Psoas muscle (tissue), 8 donors: ENCODE data around the gene NTNG1. TPM values are rescaled to one million over a fixed set of nuclear protein-coding genes. Genes with fewer than 3 reads are reported as not detected.

Source experiments
- ATAC-seq, 4 donors: fragments of 200-7000 bp; cut with Tn5 transposase; one replicate each; pipeline ENCODE4 v1.9.1; 2020; ENCODE audit warnings: moderate library complexity in 3 of 4, mild to moderate bottlenecking in 2 of 4
- DNase-seq, 2 donors: peaks; one replicate each; pipeline ENCODE4 v3.0.0-alpha.2; 2020
- H3K27ac ChIP-seq: fragments of 200-600 bp; one replicate; pipeline ENCODE4 v1.8.0; 2022
- H3K27me3 ChIP-seq, 3 donors: fragments of 200-600 bp in 1 of 3; one replicate each; pipeline versions ENCODE4 v1.6.1 to v1.8.0; 2013 to 2022; ENCODE audit warnings: low read length in 2 of 3, mild to moderate bottlenecking in 2 of 3, moderate library complexity in 1 of 3; ENCODE audit not compliant: insufficient read depth in 3 of 3
- H3K36me3 ChIP-seq, 2 donors: fragments of 200-600 bp in 1 of 2; one replicate each; pipeline versions ENCODE4 v1.6.1 to v1.8.0; 2013 to 2022; ENCODE audit warnings: low read depth in 1 of 2, mild to moderate bottlenecking in 1 of 2, moderate library complexity in 1 of 2; ENCODE audit not compliant: insufficient read depth in 1 of 2
- H3K4me1 ChIP-seq: fragments of 200-600 bp; one replicate; pipeline ENCODE4 v1.8.0; 2022
- H3K4me3 ChIP-seq: fragments of 200-600 bp; one replicate; pipeline ENCODE4 v1.8.0; 2022; ENCODE audit warnings: mild to moderate bottlenecking
- H3K9me3 ChIP-seq: fragments of 200-600 bp; one replicate; pipeline ENCODE4 v1.8.0; 2022
- WGBS, 3 donors: extraction: QIAGEN DNeasy Blood & Tissue Kit; methylation state at CpG; one replicate each; pipeline versions ENCODE4 v1.1.6 to v1.1.7; 2013; 5-methylcytosine and 5-hydroxymethylcytosine counted together
- intact Hi-C, 2 donors: fragments of 100-400 bp; cut with DNase I; formaldehyde crosslinking; loops; one replicate each; pipeline versions ENCODE4 v1.11.0 to v1.14.2; 2022
- polyA plus RNA-seq, 3 donors: library from polyadenylated mRNA; stranded (reverse); fragments of 200-250 nt; gene quantifications; one replicate each; pipeline ENCODE4 v1.2.3, GENCODE V29; 2013
- total RNA-seq, 4 donors: library from RNA; stranded (reverse); fragmentation: NEBNext Ultra II Directional in 2 of 4; extraction: Animal tissue kit (Norgen Biotek cat#: 25700) in 2 of 4; gene quantifications; one replicate each; pipeline versions ENCODE4 v1.2.1 to v1.2.4, GENCODE V29; 2021 to 2023
- TF ChIP-seq, protein P1 (sequence below): fragments of 200-600 bp; IDR thresholded peaks from one replicate; pipeline ENCODE4 v1.8.0; 2022; ENCODE audit warnings: antibody characterized with exemption
- donor health status: healthy with polysubstance abuse.
- donor health status: DM: no; HTN: no; CAD: no; lungs with moderate emphysema.
- donor health status: Bipolar disorder and iron deficiency.
- donor health status: healthy.
- donor health status: DM: yes; HTN: yes; CAD: no.
- donor health status: DM: no; HTN: no; CAD: no.
- donor health status: DM: no; HTN: no; CAD: no.
- donor health status: DM: yes; HTN: yes; CAD: no.

Gene NTNG1
- total and polyA plus RNA-seq, 7 donors, result 0.01 to 0.34 (median 0.27) TPM; not detected in 4

- Histone ChIP-seq H3K9me3 (no peaks in the 10 kb centered on the region), H3K36me3 (no peaks in the 10 kb centered on the region), H3K4me1 (no peaks in the 10 kb centered on the region), H3K27ac (no peak overlapping the region), H3K4me3 (no peak overlapping the region), H3K27me3 (no peaks in the 10 kb centered on the region)
- 61 to 69% (median 63%) methylated on average over 8 of the region's 8 CpGs for WGBS, 3 donors
- TF ChIP-seq, protein P1, sequence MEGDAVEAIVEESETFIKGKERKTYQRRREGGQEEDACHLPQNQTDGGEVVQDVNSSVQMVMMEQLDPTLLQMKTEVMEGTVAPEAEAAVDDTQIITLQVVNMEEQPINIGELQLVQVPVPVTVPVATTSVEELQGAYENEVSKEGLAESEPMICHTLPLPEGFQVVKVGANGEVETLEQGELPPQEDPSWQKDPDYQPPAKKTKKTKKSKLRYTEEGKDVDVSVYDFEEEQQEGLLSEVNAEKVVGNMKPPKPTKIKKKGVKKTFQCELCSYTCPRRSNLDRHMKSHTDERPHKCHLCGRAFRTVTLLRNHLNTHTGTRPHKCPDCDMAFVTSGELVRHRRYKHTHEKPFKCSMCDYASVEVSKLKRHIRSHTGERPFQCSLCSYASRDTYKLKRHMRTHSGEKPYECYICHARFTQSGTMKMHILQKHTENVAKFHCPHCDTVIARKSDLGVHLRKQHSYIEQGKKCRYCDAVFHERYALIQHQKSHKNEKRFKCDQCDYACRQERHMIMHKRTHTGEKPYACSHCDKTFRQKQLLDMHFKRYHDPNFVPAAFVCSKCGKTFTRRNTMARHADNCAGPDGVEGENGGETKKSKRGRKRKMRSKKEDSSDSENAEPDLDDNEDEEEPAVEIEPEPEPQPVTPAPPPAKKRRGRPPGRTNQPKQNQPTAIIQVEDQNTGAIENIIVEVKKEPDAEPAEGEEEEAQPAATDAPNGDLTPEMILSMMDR, result no peak
- ATAC-seq, result no peak
- intact Hi-C loops, result no loop called here
- no peak for DNase-seq
Measured at GRCh38 chr1:107246775-107247345, 106.0 kb downstream of the NTNG1 start.

- intact Hi-C loops, result no loop called here
- ATAC-seq (no peak), DNase-seq (no peak)
- TF ChIP-seq, protein P1, result no peak
- H3K9me3 ChIP-seq, result no peaks in the 10 kb centered on the region
- H3K27me3 ChIP-seq, result no peaks in the 10 kb centered on the region
- no peak overlapping the region for H3K27ac ChIP-seq
- H3K4me1 ChIP-seq, result no peaks in the 10 kb centered on the region
- 64 to 89% (median 71%) methylated on average over 1 of the region's 1 CpG for WGBS, 3 donors
- H3K36me3 ChIP-seq, result no peaks in the 10 kb centered on the region
- no peak overlapping the region for H3K4me3 ChIP-seq
Measured at GRCh38 chr1:107247679-107248078, 106.8 kb downstream of the NTNG1 start.

- no peak for ATAC-seq
- no peaks in the 10 kb centered on the region for H3K9me3 ChIP-seq
- no peaks in the 10 kb centered on the region for H3K27me3 ChIP-seq
- intact Hi-C loops, result no loop called here
- no peak overlapping the region for H3K4me3 ChIP-seq
- H3K4me1 ChIP-seq, result no peaks in the 10 kb centered on the region
- 39 to 60% (median 55%) methylated on average over 1 of the region's 1 CpG for WGBS, 3 donors
- TF ChIP-seq, protein P1, result no peak
- no peaks in the 10 kb centered on the region for H3K36me3 ChIP-seq
- no peak for DNase-seq
- no peak overlapping the region for H3K27ac ChIP-seq
Measured at GRCh38 chr1:107250169-107250568, 109.3 kb downstream of the NTNG1 start.

GRCh38 chr1:107251083-107251482 lies 110.2 kb downstream of the NTNG1 start:
- 45 to 50% (median 45%) methylated on average over 2 of the region's 2 CpGs for WGBS, 3 donors
- Histone ChIP-seq H3K4me1 (no peaks in the 10 kb centered on the region), H3K36me3 (no peaks in the 10 kb centered on the region), H3K27ac (no peak overlapping the region), H3K27me3 (no peaks in the 10 kb centered on the region), H3K4me3 (no peak overlapping the region), H3K9me3 (no peaks in the 10 kb centered on the region)
- intact Hi-C loops, result no loop called here
- no peak for DNase-seq
- TF ChIP-seq, protein P1, result no peak
- no peak for ATAC-seq

- H3K4me1 ChIP-seq, result no peaks in the 10 kb centered on the region
- no peak overlapping the region for H3K4me3 ChIP-seq
- WGBS, 3 donors, result 77 to 81% (median 81%) methylated on average over 2 of the region's 2 CpGs
- DNase-seq, result no peak
- H3K9me3 ChIP-seq, result no peaks in the 10 kb centered on the region
- H3K27ac ChIP-seq, result no peak overlapping the region
- no peaks in the 10 kb centered on the region for H3K27me3 ChIP-seq
- ATAC-seq, result no peak
- intact Hi-C loops, result no loop called here
- TF ChIP-seq, protein P1, result no peak
- no peaks in the 10 kb centered on the region for H3K36me3 ChIP-seq
Measured at GRCh38 chr1:107251839-107252238, 111.0 kb downstream of the NTNG1 start.
